Panc1 (cell line): ENCODE measurements around the gene CHEK2.

Experiments used
- POLR2AphosphoS5 ChIP-seq: IDR thresholded peaks from 2 replicates; pipeline ENCODE4 v1.6.1; 2012; ENCODE audit warnings: mild to moderate bottlenecking, low read depth, low read length, moderate library complexity
- TCF7L2 ChIP-seq: IDR thresholded peaks from 2 replicates; pipeline ENCODE4 v1.6.1; 2011; ENCODE audit warnings: mild to moderate bottlenecking, low read depth, low read length, inconsistent platforms
- TF ChIP-seq, protein P1 (sequence below): fragments of 450-650 bp; IDR thresholded peaks from 2 replicates; pipeline ENCODE4 v1.5.1; 2017; ENCODE audit warnings: mild to moderate bottlenecking
- TF ChIP-seq, protein P2 (sequence below), 2 experiments: IDR thresholded peaks; 2 replicates each; pipeline ENCODE4 v1.6.1; 2011 to 2012; ENCODE audit warnings: low read depth in 2 of 2, control low read depth in 1 of 2, low read length in 1 of 2, mild to moderate bottlenecking in 1 of 2, moderate library complexity in 1 of 2; ENCODE audit not compliant: insufficient read depth in 1 of 2

DNA sequence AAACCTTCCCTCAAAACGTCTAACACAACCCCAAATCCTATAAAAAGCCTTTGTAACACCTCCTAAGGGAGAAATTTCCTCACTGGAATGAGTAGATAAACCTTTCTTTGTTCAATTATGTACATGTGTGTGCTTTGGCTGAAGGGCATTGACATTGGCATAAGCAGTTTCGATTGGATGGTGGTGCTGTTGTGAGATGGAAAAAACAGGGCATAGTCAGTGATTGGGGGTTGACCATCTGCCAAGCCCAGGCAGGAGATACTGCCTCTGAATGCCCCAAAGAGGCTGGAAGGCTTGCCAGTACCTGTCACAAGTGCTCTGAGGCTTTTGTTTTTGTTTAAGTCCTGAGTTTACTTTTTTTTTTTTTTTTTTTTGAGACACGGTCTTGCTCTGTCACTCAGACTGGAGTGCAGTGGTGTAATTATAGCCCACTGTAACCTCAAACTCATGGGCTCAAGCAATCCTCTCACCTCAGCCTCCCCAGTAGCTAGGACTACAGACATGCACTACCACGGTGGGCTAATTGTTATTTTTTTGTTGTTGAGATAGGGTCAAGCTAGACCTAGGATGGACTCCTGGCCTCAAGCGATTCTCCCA, 29.7 kb upstream of the CHEK2 start:
- TF ChIP-seq POLR2AphosphoS5 = no peak
- TF ChIP-seq, protein P1, sequence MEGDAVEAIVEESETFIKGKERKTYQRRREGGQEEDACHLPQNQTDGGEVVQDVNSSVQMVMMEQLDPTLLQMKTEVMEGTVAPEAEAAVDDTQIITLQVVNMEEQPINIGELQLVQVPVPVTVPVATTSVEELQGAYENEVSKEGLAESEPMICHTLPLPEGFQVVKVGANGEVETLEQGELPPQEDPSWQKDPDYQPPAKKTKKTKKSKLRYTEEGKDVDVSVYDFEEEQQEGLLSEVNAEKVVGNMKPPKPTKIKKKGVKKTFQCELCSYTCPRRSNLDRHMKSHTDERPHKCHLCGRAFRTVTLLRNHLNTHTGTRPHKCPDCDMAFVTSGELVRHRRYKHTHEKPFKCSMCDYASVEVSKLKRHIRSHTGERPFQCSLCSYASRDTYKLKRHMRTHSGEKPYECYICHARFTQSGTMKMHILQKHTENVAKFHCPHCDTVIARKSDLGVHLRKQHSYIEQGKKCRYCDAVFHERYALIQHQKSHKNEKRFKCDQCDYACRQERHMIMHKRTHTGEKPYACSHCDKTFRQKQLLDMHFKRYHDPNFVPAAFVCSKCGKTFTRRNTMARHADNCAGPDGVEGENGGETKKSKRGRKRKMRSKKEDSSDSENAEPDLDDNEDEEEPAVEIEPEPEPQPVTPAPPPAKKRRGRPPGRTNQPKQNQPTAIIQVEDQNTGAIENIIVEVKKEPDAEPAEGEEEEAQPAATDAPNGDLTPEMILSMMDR = no peak
- TF ChIP-seq, protein P2, sequence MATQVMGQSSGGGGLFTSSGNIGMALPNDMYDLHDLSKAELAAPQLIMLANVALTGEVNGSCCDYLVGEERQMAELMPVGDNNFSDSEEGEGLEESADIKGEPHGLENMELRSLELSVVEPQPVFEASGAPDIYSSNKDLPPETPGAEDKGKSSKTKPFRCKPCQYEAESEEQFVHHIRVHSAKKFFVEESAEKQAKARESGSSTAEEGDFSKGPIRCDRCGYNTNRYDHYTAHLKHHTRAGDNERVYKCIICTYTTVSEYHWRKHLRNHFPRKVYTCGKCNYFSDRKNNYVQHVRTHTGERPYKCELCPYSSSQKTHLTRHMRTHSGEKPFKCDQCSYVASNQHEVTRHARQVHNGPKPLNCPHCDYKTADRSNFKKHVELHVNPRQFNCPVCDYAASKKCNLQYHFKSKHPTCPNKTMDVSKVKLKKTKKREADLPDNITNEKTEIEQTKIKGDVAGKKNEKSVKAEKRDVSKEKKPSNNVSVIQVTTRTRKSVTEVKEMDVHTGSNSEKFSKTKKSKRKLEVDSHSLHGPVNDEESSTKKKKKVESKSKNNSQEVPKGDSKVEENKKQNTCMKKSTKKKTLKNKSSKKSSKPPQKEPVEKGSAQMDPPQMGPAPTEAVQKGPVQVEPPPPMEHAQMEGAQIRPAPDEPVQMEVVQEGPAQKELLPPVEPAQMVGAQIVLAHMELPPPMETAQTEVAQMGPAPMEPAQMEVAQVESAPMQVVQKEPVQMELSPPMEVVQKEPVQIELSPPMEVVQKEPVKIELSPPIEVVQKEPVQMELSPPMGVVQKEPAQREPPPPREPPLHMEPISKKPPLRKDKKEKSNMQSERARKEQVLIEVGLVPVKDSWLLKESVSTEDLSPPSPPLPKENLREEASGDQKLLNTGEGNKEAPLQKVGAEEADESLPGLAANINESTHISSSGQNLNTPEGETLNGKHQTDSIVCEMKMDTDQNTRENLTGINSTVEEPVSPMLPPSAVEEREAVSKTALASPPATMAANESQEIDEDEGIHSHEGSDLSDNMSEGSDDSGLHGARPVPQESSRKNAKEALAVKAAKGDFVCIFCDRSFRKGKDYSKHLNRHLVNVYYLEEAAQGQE (IDR thresholded peaks at IDR 0.05; ENCODE audit: insufficient read depth in 1 of 2, low read depth in 2 of 2, low read length in 1 of 2) = no peak
- no peak for TF ChIP-seq TCF7L2
